ENCODE measurements around the gene TRMT2B. TPM values are rescaled to one million over a fixed set of nuclear protein-coding genes. Genes with fewer than 3 reads are reported as not detected.
"Not testable (repeated sequence)": the region's sequence is repeated elsewhere in the genome, so short reads cannot be mapped to it uniquely, and the experiment has no call there.

TRMT2B gene
- total RNA-seq, 4 donors from 2014 or later: 11.3 to 22.7 (median 16.7) TPM

DNA sequence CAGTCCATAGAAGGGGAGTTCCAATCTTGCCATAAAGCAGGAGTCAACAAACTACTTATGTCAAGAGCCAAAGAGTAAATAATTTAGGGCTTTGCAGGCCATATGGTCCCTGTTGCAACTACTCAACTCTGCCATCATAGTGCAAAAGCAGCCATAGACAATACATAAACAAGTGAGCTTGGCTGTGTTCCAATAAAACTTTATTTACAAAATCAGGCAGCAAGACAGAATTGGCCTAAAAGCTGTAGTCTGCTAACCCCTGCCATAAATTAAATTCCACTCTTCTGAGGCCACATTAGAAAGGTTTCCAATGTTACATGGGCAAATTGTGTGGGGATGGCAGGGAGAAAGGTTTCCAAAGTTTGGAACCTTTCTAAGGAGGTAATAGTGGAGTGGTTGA, 14.7 kb downstream of the TRMT2B start:
- Histone ChIP-seq H3K4me1 (no peaks in the 10 kb centered on the region), H3K27ac (no peak overlapping the region), H3K36me3 (peaks cover 0 to 88% of the 10 kb centered on the region in 2 donors), H3K27me3 (no peaks in the 10 kb centered on the region), H3K4me3 (no peak overlapping the region), H3K9me3 (no peaks in the 10 kb centered on the region)
- no peak for ATAC-seq
- TF ChIP-seq POLR2A (IDR thresholded peaks at IDR 0.05): no peak
- no peak for TF ChIP-seq POLR2AphosphoS5 (IDR thresholded peaks at IDR 0.05)
- TF ChIP-seq, protein P1, sequence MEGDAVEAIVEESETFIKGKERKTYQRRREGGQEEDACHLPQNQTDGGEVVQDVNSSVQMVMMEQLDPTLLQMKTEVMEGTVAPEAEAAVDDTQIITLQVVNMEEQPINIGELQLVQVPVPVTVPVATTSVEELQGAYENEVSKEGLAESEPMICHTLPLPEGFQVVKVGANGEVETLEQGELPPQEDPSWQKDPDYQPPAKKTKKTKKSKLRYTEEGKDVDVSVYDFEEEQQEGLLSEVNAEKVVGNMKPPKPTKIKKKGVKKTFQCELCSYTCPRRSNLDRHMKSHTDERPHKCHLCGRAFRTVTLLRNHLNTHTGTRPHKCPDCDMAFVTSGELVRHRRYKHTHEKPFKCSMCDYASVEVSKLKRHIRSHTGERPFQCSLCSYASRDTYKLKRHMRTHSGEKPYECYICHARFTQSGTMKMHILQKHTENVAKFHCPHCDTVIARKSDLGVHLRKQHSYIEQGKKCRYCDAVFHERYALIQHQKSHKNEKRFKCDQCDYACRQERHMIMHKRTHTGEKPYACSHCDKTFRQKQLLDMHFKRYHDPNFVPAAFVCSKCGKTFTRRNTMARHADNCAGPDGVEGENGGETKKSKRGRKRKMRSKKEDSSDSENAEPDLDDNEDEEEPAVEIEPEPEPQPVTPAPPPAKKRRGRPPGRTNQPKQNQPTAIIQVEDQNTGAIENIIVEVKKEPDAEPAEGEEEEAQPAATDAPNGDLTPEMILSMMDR (IDR thresholded peaks at IDR 0.05): no peak
- no peak for TF ChIP-seq EP300 (IDR thresholded peaks at IDR 0.05)

DNA sequence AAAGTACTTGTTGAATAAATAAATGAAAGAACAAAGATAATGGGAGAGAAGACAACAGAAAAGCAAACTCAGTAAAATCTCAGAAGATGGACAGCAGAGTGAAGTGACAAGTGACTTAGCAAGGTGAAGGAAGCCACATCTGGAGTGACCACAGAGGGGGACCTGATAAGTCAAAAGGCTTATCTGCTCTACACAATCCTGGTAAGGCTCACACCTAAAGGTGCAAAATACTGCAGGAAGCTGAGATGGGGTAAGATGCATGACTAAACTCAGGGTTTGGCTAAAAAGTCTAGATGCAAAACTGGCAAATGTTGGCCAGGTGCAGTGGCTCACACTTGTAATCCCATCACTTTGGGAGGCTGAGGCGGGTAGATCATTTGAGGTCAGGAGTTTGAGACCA, 22.2 kb downstream of the TRMT2B start:
- Histone ChIP-seq H3K27me3 (no peaks in the 10 kb centered on the region), H3K27ac (no peak overlapping the region), H3K9me3 (no peaks in the 10 kb centered on the region), H3K4me1 (no peaks in the 10 kb centered on the region), H3K4me3 (no peak overlapping the region), H3K36me3 (peaks cover 0 to 86% of the 10 kb centered on the region in 2 donors)
- no peak for ATAC-seq
- 83 to 100% methylated on average over 1 of the region's 1 CpG for WGBS, 2 donors (ENCODE audit: low coverage in 1 of 2)
- TF ChIP-seq POLR2A (IDR thresholded peaks at IDR 0.05): no peak
- TF ChIP-seq, protein P1 (IDR thresholded peaks at IDR 0.05): no peak

DNA sequence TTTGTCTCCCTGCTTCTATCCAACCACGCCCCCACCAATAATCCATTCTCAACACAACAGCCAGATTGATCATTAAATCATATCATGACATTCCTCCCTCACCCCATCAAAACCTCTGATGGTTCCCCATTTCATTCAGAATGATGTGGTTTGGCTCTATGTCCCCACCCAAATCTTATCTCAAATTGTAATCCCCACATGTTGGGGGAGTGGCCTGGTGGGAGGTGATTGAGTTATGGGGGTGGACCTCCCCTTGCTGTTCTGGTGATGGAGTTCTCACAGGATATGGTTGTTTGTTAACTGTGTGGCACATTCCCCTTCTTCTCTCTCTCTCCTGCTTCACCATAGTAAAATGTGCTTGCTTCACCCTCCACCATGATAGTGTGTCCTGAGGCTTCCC, 23.3 kb downstream of the TRMT2B start:
- ATAC-seq: no peak
- H3K36me3 ChIP-seq: peaks cover 0 to 86% of the 10 kb centered on the region in 2 donors
- no peaks in the 10 kb centered on the region for H3K4me1 ChIP-seq
- H3K4me3 ChIP-seq: no peak overlapping the region
- H3K27me3 ChIP-seq: no peaks in the 10 kb centered on the region
- TF ChIP-seq POLR2A (IDR thresholded peaks at IDR 0.05) (no peak), EP300 (IDR thresholded peaks at IDR 0.05) (no peak), POLR2AphosphoS5 (IDR thresholded peaks at IDR 0.05) (no peak)
- TF ChIP-seq, protein P1 (IDR thresholded peaks at IDR 0.05): no peak
- 73% methylated on average over 1 of the region's 1 CpG; no CpG with 5 or more reads in 1 of the 2 donors for WGBS, 2 donors (ENCODE audit: low coverage in 1 of 2)
- no peak overlapping the region for H3K27ac ChIP-seq
- H3K9me3 ChIP-seq: no peaks in the 10 kb centered on the region

DNA sequence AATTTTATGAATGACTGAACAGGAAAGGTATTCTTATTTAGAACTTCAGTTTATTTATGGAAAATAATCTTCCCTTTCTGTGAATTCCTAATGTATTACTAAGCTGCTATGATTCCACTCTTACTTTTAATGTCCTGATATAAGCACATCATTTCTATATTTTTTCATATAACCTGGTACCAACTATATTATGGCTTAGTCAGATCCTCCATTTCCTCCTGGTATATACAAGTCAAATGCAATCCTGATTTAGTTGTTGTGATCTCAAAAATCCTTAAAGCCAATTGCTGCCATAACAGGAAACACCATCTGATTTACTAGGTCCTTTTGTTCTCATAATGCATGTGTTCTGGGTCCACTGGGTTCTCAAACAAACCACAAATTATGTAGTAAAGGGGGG, 26.8 kb downstream of the TRMT2B start:
- no peak for ATAC-seq
- Histone ChIP-seq H3K27me3 (no peaks in the 10 kb centered on the region), H3K9me3 (no peaks in the 10 kb centered on the region), H3K4me3 (no peak overlapping the region), H3K36me3 (peaks cover 0 to 88% of the 10 kb centered on the region in 2 donors), H3K4me1 (no peaks in the 10 kb centered on the region), H3K27ac (no peak overlapping the region)
- TF ChIP-seq POLR2A (IDR thresholded peaks at IDR 0.05): no peak
- no peak for TF ChIP-seq POLR2AphosphoS5 (IDR thresholded peaks at IDR 0.05)
- TF ChIP-seq EP300 (IDR thresholded peaks at IDR 0.05): no peak
- TF ChIP-seq, protein P1 (IDR thresholded peaks at IDR 0.05): no peak

DNA sequence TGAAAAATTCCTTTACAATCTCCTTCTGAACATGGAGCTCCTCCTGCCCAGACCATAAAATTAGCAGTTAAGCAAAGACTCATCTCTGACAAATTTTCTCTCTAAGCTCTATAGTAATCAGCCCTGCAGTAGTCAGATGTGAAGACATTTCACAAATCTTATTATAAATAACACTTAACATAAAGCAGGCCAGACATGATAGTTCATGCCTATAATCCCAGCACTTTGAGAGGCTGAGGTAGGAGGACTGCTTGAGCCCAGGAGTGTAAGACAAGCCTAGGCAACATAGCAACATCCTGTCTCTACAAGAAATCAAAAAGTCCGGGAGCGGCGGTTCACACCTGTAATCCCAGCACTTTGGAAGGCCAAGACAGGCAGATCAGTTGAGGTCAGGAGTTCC, 29.9 kb downstream of the TRMT2B start:
- Histone ChIP-seq H3K36me3 (peaks cover 0 to 90% of the 10 kb centered on the region in 2 donors), H3K4me1 (no peaks in the 10 kb centered on the region), H3K27ac (no peak overlapping the region), H3K27me3 (no peaks in the 10 kb centered on the region), H3K4me3 (no peak overlapping the region), H3K9me3 (no peaks in the 10 kb centered on the region)
- ATAC-seq: no peak
- TF ChIP-seq POLR2A (IDR thresholded peaks at IDR 0.05) (no peak), EP300 (IDR thresholded peaks at IDR 0.05) (no peak), POLR2AphosphoS5 (IDR thresholded peaks at IDR 0.05) (no peak)
- TF ChIP-seq, protein P1 (IDR thresholded peaks at IDR 0.05): no peak
- WGBS, 2 donors (ENCODE audit: low coverage in 1 of 2): 80% methylated on average over 1 of the region's 3 CpGs; no CpG with 5 or more reads in 1 of the 2 donors

DNA sequence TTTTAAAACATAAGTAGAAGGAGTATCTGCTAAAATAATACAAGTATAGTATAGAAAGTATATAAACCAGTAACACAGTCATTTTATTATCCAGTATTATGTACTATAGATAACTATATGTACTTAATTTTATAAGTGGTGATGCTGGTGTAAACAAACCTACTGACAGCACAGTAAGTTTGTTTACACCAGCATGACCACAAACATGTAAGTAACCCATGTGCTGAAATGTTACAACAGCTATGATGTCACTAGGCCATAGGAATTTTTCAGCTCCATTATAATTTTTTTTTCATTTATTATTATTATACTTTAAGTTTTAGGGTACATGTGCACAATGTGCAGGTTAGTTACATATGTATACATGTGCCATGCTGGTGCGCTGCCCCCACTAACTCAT, 39.9 kb downstream of the TRMT2B start:
- H3K4me1 ChIP-seq, H3K27me3 ChIP-seq, H3K27ac ChIP-seq, H3K4me3 ChIP-seq, ATAC-seq, H3K9me3 ChIP-seq: not testable (repeated sequence)
- no CpG with 5 or more reads among the region's 1 CpG for WGBS, 2 donors (ENCODE audit: low coverage in 1 of 2)
- peaks cover 0 to 93% of the 10 kb centered on the region in 2 donors for H3K36me3 ChIP-seq
